ENCODE data around the gene TMEM128.

DNA sequence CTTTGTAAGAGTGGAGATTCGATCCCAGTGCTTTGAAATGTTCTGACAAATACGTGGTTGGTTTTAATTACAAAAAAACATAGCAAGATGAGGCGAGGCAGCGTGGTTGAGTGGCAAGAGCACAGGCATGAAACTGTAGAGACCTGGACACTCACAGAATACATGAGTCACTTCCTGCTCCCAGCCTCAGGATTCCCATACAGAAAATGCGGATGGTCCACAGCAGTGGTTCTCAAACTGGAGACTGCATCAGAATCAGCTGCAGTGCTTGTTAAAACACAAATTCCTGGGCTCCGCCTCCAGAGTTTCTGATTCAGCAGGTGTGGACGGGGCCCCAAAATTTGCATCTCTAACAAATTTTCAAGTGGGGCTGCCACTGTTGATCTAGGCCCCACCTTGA lies 31.4 kb downstream of the TMEM128 start:
- TF ChIP-seq EZH2 (IDR thresholded peaks at IDR 0.05; ENCODE audit: borderline replicate concordance) = no peak
- TF ChIP-seq, protein P1, sequence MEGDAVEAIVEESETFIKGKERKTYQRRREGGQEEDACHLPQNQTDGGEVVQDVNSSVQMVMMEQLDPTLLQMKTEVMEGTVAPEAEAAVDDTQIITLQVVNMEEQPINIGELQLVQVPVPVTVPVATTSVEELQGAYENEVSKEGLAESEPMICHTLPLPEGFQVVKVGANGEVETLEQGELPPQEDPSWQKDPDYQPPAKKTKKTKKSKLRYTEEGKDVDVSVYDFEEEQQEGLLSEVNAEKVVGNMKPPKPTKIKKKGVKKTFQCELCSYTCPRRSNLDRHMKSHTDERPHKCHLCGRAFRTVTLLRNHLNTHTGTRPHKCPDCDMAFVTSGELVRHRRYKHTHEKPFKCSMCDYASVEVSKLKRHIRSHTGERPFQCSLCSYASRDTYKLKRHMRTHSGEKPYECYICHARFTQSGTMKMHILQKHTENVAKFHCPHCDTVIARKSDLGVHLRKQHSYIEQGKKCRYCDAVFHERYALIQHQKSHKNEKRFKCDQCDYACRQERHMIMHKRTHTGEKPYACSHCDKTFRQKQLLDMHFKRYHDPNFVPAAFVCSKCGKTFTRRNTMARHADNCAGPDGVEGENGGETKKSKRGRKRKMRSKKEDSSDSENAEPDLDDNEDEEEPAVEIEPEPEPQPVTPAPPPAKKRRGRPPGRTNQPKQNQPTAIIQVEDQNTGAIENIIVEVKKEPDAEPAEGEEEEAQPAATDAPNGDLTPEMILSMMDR (IDR thresholded peaks at IDR 0.05; ENCODE audit: poor library complexity) = no peak
